ENCODE measurements around the gene METTL22.

DNA sequence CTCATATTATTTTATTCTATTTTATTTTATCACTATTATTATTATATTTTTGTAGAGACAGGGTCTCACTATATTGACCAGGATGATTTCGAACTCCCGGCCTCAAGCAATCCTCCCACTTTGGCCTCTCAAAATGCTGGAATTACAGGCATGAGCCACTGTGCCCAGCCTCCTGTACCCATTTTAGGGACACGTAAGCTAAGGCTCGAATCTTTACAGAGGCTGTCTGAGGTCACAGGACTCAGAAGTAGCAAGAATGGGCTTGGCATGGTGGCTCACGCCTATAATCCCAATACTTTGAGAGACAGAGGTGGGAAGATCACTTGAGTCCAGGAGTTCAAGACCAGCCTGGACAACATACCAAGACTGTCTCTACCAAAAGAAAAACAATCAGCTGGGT lies 40.2 kb downstream of the METTL22 start:
- TF ChIP-seq CTCF (IDR thresholded peaks at IDR 0.05; ENCODE audit: insufficient read depth, low read length) (no peak), POLR2AphosphoS5 (IDR thresholded peaks at IDR 0.05; ENCODE audit: low read depth) (no peak), REST (IDR thresholded peaks at IDR 0.05; ENCODE audit: insufficient replicate concordance, low read depth) (no peak), GABPA (IDR thresholded peaks at IDR 0.05; ENCODE audit: low read depth) (no peak)
